ENCODE results near the gene TC2N.
A peak's percentile ranks its signal among the peaks of the same experiment; 100 is the strongest.

Gene TC2N

GRCh38 chr14:91867316-91867988 lies at the start of gene TC2N:
TC2N (minus strand) TSS chr14:91867536; CDS start chr14:91813769, 53,767 bp downstream.
- Histone ChIP-seq H3K4me3 (ENCODE audit: low read length) (peak within 1 kb of the TSS; percentile 28), H3K27ac (ENCODE audit: low read depth, low read length) (no peak within 1 kb of the TSS), H3K36me3 (ENCODE audit: control insufficient read depth, insufficient read depth, low read length) (no peaks in the 10 kb centered on the region), H3K9ac (ENCODE audit: low read length) (no peak within 1 kb of the TSS), H3K27me3 (ENCODE audit: control insufficient read depth, insufficient read depth, low read length) (no peaks in the 10 kb centered on the region), H3K4me1 (ENCODE audit: control insufficient read depth, insufficient read depth, low read length) (no peaks in the 10 kb centered on the region)

DNA sequence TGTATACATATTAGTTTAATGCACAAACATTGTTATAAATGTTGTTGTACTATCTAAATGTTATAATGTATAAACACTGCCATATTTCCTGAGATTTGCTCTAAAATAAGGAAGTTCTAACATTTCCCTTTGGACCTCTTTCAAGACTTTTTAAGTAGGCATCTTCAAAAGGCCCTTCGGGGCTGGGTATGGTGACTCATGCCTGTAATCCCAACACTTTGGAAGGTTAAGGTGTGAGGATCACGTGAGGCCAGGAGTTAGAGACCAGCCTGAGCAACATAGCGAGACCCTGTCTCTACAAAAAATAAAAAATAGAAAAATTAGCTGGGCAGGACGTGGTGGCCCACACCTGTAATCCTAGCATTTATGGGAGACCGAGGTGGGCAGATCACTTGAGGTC lies 44.7 kb upstream of the TC2N start:
- H3K27ac ChIP-seq (ENCODE audit: low read depth, low read length): no peak overlapping the region

DNA sequence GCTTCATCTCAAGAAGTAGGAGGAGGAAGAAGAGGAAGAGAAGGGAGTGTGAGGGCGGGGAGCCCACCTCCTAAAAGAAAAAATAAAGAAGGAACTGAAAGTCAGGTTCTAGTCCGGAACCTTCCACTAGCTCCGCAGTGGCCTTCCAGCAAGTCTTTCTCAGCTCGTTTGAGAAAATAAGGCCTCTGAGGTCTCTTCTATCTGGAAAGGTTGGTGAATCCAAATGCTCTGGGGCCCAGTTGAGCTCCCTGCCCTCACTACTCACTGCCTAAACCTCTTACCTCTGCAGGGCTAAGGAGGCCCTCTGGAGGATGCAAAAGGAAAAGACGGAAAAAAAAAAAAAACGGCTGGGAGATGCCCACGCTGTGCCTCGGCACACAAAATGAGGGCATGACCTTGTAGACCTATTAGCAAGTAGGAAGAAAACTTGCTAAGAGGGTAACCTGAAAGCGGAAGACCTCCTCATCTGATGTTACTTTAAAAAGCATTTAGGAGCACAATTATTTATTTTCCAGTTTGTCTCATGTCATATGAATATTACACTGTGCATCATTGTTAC lies 44.2 kb upstream of the TC2N start:
- H3K27ac ChIP-seq (ENCODE audit: low read depth, low read length): no peak overlapping the region
- no peaks in the 10 kb centered on the region for H3K36me3 ChIP-seq (ENCODE audit: control insufficient read depth, insufficient read depth, low read length)
- no peak overlapping the region for H3K9ac ChIP-seq (ENCODE audit: low read length)
- no peaks in the 10 kb centered on the region for H3K27me3 ChIP-seq (ENCODE audit: control insufficient read depth, insufficient read depth, low read length)
- no peak overlapping the region for H3K4me3 ChIP-seq (ENCODE audit: low read length)
- H3K4me1 ChIP-seq (ENCODE audit: control insufficient read depth, insufficient read depth, low read length): no peaks in the 10 kb centered on the region

More for the DNA sequence above, 44.7 kb upstream of the TC2N start:
- H3K36me3 ChIP-seq (ENCODE audit: control insufficient read depth, insufficient read depth, low read length): no peaks in the 10 kb centered on the region
- no peak overlapping the region for H3K9ac ChIP-seq (ENCODE audit: low read length)
- H3K4me3 ChIP-seq (ENCODE audit: low read length): no peak overlapping the region
- H3K27me3 ChIP-seq (ENCODE audit: control insufficient read depth, insufficient read depth, low read length): no peaks in the 10 kb centered on the region
- no peaks in the 10 kb centered on the region for H3K4me1 ChIP-seq (ENCODE audit: control insufficient read depth, insufficient read depth, low read length)

GRCh38 chr14:91910196-91910595 lies 42.9 kb upstream of the TC2N start:
- H3K36me3 ChIP-seq (ENCODE audit: control insufficient read depth, insufficient read depth, low read length): no peaks in the 10 kb centered on the region

GRCh38 chr14:91906374-91906773 lies 39.0 kb upstream of the TC2N start:
- H3K4me3 ChIP-seq (ENCODE audit: low read length): no peak overlapping the region
- H3K27ac ChIP-seq (ENCODE audit: low read depth, low read length): no peak overlapping the region
- H3K4me1 ChIP-seq (ENCODE audit: control insufficient read depth, insufficient read depth, low read length): peaks cover 12% of the 10 kb centered on the region
- no peaks in the 10 kb centered on the region for H3K36me3 ChIP-seq (ENCODE audit: control insufficient read depth, insufficient read depth, low read length)
- no peaks in the 10 kb centered on the region for H3K27me3 ChIP-seq (ENCODE audit: control insufficient read depth, insufficient read depth, low read length)
- no peak overlapping the region for H3K9ac ChIP-seq (ENCODE audit: low read length)

More at GRCh38 chr14:91910196-91910595, 42.9 kb upstream of the TC2N start:
- Histone ChIP-seq H3K4me3 (ENCODE audit: low read length) (no peak overlapping the region), H3K9ac (ENCODE audit: low read length) (no peak overlapping the region), H3K27me3 (ENCODE audit: control insufficient read depth, insufficient read depth, low read length) (no peaks in the 10 kb centered on the region), H3K27ac (ENCODE audit: low read depth, low read length) (no peak overlapping the region), H3K4me1 (ENCODE audit: control insufficient read depth, insufficient read depth, low read length) (no peaks in the 10 kb centered on the region)

DNA sequence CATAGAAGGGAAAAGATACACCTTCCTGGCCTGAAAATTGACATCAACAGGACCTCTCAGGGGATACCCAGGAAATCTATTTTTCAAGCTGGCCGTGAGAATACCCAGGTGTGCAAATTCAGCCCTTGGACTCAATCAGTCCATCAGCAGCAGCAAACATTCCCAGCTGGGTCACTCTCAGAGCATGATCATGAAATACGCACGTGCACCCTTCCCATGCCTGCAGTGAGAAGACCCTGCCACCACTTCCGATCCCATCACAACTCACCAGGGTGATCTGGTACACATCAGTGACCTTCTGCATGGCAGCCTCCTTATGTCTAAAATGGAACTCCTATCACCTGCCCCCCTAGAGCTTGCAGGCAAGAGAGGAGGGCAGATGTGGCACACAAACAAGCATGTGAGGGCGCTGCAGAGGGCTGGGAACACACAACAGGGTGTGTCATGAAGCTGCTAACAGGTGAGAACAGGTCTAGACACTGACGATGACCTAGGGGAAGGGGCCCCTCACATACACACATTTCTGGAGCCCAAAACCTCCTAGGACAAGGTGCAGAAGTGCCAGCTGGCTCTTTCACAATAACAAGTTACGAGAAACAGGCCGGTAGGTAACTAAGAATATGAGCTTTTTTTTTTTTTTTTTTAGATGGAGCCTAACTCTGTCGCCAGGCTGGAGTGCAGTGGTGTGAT lies 37.8 kb upstream of the TC2N start:
- Histone ChIP-seq H3K4me1 (ENCODE audit: control insufficient read depth, insufficient read depth, low read length) (peaks cover 15% of the 10 kb centered on the region), H3K27me3 (ENCODE audit: control insufficient read depth, insufficient read depth, low read length) (no peaks in the 10 kb centered on the region), H3K9ac (ENCODE audit: low read length) (no peak overlapping the region), H3K27ac (ENCODE audit: low read depth, low read length) (no peak overlapping the region), H3K36me3 (ENCODE audit: control insufficient read depth, insufficient read depth, low read length) (no peaks in the 10 kb centered on the region), H3K4me3 (ENCODE audit: low read length) (no peak overlapping the region)

DNA sequence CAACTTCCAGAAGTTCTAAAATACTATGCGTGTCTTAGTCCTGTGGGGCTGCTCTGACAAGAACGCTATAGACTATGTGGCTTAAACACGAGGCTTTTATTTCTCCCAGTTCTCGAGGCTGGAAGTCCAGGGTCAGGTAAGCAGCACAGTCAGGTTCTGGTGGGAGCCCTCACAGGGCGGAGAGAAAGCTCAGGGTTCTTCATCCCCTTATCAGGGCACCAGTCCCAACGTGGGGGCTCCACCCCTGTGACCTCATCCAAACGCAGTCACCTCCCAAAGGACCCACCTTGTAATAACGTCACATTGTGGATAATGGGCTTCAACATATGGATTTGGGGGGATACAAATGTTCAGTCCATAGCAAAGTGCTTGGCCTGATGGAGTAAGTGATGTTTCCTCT lies 37.1 kb upstream of the TC2N start:
- no peaks in the 10 kb centered on the region for H3K27me3 ChIP-seq (ENCODE audit: control insufficient read depth, insufficient read depth, low read length)
- no peak overlapping the region for H3K9ac ChIP-seq (ENCODE audit: low read length)
- peaks cover 15% of the 10 kb centered on the region for H3K4me1 ChIP-seq (ENCODE audit: control insufficient read depth, insufficient read depth, low read length)
- no peak overlapping the region for H3K4me3 ChIP-seq (ENCODE audit: low read length)
- no peaks in the 10 kb centered on the region for H3K36me3 ChIP-seq (ENCODE audit: control insufficient read depth, insufficient read depth, low read length)
- H3K27ac ChIP-seq (ENCODE audit: low read depth, low read length): no peak overlapping the region

GRCh38 chr14:91903070-91903469 lies 35.7 kb upstream of the TC2N start:
- Histone ChIP-seq H3K4me3 (ENCODE audit: low read length) (no peak overlapping the region), H3K4me1 (ENCODE audit: control insufficient read depth, insufficient read depth, low read length) (peaks cover 18% of the 10 kb centered on the region), H3K36me3 (ENCODE audit: control insufficient read depth, insufficient read depth, low read length) (no peaks in the 10 kb centered on the region), H3K9ac (ENCODE audit: low read length) (no peak overlapping the region), H3K27ac (ENCODE audit: low read depth, low read length) (no peak overlapping the region), H3K27me3 (ENCODE audit: control insufficient read depth, insufficient read depth, low read length) (no peaks in the 10 kb centered on the region)

- Histone ChIP-seq H3K27me3 (ENCODE audit: control insufficient read depth, insufficient read depth, low read length) (no peaks in the 10 kb centered on the region), H3K27ac (ENCODE audit: low read depth, low read length) (no peak overlapping the region), H3K36me3 (ENCODE audit: control insufficient read depth, insufficient read depth, low read length) (no peaks in the 10 kb centered on the region), H3K9ac (ENCODE audit: low read length) (no peak overlapping the region), H3K4me3 (ENCODE audit: low read length) (no peak overlapping the region), H3K4me1 (ENCODE audit: control insufficient read depth, insufficient read depth, low read length) (peaks cover 21% of the 10 kb centered on the region)
Measured at GRCh38 chr14:91902336-91902735, 35.0 kb upstream of the TC2N start.

DNA sequence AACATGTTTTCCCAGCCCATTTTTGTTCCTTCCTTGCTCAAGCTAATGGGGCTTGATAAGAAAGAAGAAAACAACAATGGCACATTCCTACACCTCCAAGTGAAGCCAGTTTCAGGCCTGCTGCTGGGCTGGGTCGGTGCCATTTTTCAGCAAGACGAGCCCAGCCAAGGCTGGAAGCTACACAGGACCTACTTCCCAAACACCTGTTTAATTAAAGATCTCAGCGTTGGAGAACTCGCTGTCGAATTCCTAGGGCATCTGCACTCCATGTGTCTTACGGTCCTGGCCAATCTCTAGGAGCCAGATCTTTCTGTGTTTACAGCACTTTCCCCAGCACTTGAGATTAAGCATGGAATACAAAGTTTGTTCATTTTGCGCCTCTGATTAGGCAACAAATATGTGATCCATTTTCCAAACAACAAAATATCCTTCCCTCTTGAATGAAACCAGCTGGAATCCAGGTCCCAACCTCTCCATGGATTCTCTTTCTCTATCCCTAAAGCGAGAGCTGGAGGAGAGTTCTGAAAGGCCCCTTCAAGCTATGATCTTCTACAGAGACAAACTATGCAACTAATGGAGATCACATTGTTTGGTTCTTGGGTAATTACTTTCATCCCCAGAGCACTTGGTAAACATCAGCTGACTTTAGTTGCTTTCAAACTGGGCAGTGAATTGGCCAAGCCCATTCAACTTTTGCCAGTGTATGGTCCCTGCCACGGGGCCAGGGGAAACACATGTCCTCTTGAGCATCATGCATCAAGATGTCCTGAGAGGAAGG lies 34.3 kb upstream of the TC2N start:
- Histone ChIP-seq H3K4me3 (ENCODE audit: low read length) (peak overlapping the region; percentile 12), H3K4me1 (ENCODE audit: control insufficient read depth, insufficient read depth, low read length) (peaks cover 28% of the 10 kb centered on the region), H3K27ac (ENCODE audit: low read depth, low read length) (peak overlapping the region; percentile 63), H3K36me3 (ENCODE audit: control insufficient read depth, insufficient read depth, low read length) (no peaks in the 10 kb centered on the region), H3K27me3 (ENCODE audit: control insufficient read depth, insufficient read depth, low read length) (no peaks in the 10 kb centered on the region), H3K9ac (ENCODE audit: low read length) (no peak overlapping the region)

DNA sequence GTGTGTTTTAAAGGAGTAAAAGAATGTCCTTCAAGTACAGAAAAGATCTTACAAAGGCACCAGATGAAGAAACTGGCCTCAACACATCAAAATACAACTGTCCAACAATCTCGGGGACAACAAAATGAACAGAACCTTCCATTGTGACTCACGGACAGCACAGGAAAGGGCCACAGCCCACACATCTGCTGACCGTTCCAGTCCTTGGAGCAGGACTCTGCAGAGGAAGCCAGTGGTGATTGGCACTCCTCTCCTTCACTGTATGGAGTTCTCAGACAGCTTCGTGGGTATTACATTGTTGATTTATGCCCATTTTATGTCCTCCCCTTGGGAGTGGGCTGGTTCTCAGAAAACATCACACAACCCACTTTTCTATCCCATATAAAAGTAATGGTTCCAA lies 32.5 kb upstream of the TC2N start:
- Histone ChIP-seq H3K27me3 (ENCODE audit: control insufficient read depth, insufficient read depth, low read length) (no peaks in the 10 kb centered on the region), H3K36me3 (ENCODE audit: control insufficient read depth, insufficient read depth, low read length) (no peaks in the 10 kb centered on the region), H3K27ac (ENCODE audit: low read depth, low read length) (no peak overlapping the region), H3K4me1 (ENCODE audit: control insufficient read depth, insufficient read depth, low read length) (peaks cover 29% of the 10 kb centered on the region), H3K9ac (ENCODE audit: low read length) (no peak overlapping the region), H3K4me3 (ENCODE audit: low read length) (no peak overlapping the region)

- H3K36me3 ChIP-seq (ENCODE audit: control insufficient read depth, insufficient read depth, low read length): no peaks in the 10 kb centered on the region
- no peak overlapping the region for H3K9ac ChIP-seq (ENCODE audit: low read length)
- no peak overlapping the region for H3K4me3 ChIP-seq (ENCODE audit: low read length)
- H3K27me3 ChIP-seq (ENCODE audit: control insufficient read depth, insufficient read depth, low read length): no peaks in the 10 kb centered on the region
- no peak overlapping the region for H3K27ac ChIP-seq (ENCODE audit: low read depth, low read length)
- H3K4me1 ChIP-seq (ENCODE audit: control insufficient read depth, insufficient read depth, low read length): peaks cover 29% of the 10 kb centered on the region
Measured at GRCh38 chr14:91899213-91899612, 31.9 kb upstream of the TC2N start.

All from rectal smooth muscle tissue (tissue), 1 donor.